HepG2 (cell line): ENCODE results near the gene DIABLO.

Source experiments
- ELF1 ChIP-seq: sonication (generic); formaldehyde crosslinking; IDR thresholded peaks from 2 replicates; pipeline ENCODE4 v1.4.0; 2020; ENCODE audit warnings: missing genetic modification reagents
- JARID2 ChIP-seq: sonication (generic); formaldehyde crosslinking; IDR thresholded peaks from 2 replicates; pipeline ENCODE4 v1.8.1; 2023; ENCODE audit warnings: missing genetic modification reagents, inconsistent platforms; ENCODE audit not compliant: insufficient replicate concordance
- SIN3A ChIP-seq: IDR thresholded peaks from 2 replicates; pipeline ENCODE4 v1.6.1; 2011; ENCODE audit warnings: low read depth, mild to moderate bottlenecking, control low read depth, low read length, borderline replicate concordance
- TEAD2 ChIP-seq: sonication (generic); formaldehyde crosslinking; IDR thresholded peaks from 2 replicates; pipeline ENCODE4 v1.9.0; 2021; ENCODE audit warnings: missing genetic modification reagents
- TF ChIP-seq, protein P1 (sequence below): sonication (generic); formaldehyde crosslinking; IDR thresholded peaks from 2 replicates; pipeline ENCODE4 v1.5.0; 2020; ENCODE audit warnings: mild to moderate bottlenecking, missing genetic modification reagents, moderate library complexity

DNA sequence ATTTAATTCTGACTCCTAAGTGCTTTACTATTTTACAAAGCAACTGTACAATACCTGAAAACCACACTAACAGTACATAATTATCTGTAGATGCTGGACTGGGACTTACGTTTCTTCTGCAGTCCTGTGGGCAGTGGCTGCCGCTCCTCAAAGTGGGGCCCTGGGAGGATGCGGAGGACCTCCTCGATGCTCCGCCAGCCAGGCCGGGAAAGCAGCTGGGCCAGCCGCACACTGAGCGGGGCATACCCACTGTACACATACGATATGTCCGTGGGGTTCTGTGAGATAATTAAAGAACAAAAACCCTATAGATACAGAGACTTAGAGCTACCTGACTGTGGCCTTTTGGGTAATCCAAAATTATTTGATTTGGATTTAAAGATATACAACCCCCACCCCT, 6.8 kb upstream of the DIABLO start:
- TF ChIP-seq SIN3A (no peak), TEAD2 (CRISPR knock-in tag) (no peak), ELF1 (CRISPR knock-in tag) (no peak), JARID2 (CRISPR knock-in tag) (no peak)
- TF ChIP-seq, protein P1, sequence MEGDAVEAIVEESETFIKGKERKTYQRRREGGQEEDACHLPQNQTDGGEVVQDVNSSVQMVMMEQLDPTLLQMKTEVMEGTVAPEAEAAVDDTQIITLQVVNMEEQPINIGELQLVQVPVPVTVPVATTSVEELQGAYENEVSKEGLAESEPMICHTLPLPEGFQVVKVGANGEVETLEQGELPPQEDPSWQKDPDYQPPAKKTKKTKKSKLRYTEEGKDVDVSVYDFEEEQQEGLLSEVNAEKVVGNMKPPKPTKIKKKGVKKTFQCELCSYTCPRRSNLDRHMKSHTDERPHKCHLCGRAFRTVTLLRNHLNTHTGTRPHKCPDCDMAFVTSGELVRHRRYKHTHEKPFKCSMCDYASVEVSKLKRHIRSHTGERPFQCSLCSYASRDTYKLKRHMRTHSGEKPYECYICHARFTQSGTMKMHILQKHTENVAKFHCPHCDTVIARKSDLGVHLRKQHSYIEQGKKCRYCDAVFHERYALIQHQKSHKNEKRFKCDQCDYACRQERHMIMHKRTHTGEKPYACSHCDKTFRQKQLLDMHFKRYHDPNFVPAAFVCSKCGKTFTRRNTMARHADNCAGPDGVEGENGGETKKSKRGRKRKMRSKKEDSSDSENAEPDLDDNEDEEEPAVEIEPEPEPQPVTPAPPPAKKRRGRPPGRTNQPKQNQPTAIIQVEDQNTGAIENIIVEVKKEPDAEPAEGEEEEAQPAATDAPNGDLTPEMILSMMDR (CRISPR knock-in tag) = no peak
